Fibroblast of peridontal ligament (primary cell): ENCODE data around the gene IGDCC3.
A peak's percentile ranks its signal among the peaks of the same experiment; 100 is the strongest.

Source experiments
- DNase-seq: peaks from one replicate; pipeline ENCODE4 v3.0.0-alpha.2; 2010; ENCODE audit errors: extremely low read depth

Gene IGDCC3

GRCh38 chr15:65328506-65329287 is 49.1 kb downstream of the IGDCC3 start:
- DNase-seq: no peak

DNA sequence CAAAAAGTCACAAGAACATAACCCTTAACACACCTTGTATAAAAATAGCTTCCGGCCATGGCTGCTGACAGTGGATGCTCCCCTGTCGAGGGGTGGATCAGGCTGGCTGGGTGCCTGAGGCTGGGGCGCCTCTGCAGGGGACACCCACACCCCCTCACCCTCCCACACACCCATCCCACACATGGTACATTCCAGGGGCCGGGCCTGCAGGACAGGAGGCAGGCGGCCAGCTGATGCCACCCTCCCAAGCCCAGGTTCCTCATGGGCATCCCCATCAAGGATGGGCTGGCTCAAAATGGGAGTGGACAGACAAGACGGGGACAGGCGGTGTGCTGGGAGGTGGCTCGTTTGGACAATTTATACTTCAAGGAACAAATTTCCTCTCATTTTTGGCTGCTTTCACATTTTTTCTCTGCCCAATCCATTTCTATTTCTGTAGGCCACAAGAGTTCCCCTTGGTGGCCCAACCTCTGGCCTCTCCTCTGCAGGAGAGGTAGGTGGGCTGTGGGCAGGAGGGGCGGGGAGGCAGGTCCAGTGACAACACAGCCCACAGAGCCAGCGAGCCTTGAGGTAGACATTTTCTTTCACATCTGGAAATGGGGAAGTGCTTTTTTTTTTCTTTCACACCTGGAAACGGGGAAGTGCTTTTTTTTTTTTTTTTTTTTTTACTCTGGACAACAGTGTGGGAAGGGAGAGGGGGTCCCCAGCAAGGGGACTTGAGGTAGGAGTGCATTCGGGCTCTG is 50.0 kb downstream of the IGDCC3 start:
- DNase-seq: no peak

- DNase-seq: no peak
These were observed 51.0 kb downstream of the IGDCC3 start for GRCh38 chr15:65326818-65327217.

- no peak for DNase-seq
These were observed 51.7 kb downstream of the IGDCC3 start for GRCh38 chr15:65326117-65326526.

DNA sequence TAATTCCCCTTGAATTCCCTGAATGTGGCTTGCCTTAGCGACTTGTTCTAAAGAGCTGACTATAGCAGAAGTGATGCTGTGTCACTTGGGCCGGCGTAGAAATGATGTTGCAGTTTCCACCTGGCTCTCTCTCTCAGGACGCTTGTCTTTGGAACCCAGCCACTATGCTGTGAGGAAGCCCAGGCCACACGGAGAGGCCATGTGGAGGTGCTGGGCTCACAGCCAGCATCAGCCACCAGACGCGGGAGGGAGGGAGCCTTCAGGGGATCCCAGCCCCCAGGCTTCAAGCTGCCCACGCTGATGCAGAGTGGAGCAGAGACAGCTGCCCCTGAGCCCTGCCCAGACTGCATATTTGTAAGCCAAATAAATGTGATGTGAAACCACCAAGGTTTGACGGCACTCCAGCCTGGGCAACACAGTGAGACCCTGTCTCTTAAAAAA is 54.7 kb downstream of the IGDCC3 start:
- DNase-seq: peak; percentile 16

DNA sequence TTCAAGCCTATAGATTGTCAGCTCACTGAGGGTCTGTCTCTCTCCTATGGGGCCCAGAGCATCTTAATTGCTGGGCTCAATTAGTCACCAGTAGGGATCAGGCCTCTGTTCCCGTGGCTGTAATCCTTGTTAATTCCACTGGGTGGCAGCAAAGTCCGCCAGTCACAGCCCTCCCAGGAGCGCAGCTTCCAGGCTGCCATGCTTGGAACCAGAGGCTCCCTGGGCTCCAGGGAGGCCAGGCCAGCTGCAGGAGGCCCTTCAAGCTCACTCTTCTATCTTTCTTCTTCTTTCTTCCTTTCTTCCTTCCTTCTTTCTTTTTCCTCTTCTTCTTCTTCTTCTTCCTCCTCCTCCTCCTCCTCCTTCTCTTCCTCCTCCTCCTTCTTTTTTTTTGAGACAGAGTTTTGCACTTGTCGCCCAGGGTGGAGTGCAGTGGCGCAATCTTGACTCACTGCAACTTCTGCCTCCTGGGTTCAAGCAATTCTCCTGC is 58.9 kb downstream of the IGDCC3 start:
- peak; percentile 81 for DNase-seq

- DNase-seq: no peak
These were observed 65.3 kb downstream of the IGDCC3 start for GRCh38 chr15:65312400-65312916.

DNA sequence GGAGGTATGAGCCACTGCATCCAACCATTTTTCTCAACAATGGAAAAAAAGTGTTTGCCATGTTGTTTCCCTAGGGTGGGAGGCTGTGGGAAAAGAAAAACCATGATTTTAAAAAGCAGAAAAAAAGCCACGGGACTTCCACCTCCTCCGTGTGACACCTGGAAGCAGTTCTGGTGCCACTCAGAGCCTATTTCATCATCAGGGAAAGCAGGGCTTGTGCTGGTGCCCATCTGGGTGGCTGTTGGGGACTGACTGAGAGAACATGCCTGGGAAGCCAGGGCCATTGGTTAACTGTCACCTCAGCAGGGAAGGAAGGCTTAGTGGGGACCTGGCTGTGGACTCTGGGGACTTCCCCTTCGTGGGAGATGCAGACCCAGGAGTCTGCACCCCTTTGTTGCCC is 66.0 kb downstream of the IGDCC3 start:
- no peak for DNase-seq

- peak; percentile 50 for DNase-seq
These were observed 67.2 kb downstream of the IGDCC3 start for GRCh38 chr15:65310431-65311137.

- peak; percentile 57 for DNase-seq
These were observed 67.9 kb downstream of the IGDCC3 start for GRCh38 chr15:65309882-65310418.

DNA sequence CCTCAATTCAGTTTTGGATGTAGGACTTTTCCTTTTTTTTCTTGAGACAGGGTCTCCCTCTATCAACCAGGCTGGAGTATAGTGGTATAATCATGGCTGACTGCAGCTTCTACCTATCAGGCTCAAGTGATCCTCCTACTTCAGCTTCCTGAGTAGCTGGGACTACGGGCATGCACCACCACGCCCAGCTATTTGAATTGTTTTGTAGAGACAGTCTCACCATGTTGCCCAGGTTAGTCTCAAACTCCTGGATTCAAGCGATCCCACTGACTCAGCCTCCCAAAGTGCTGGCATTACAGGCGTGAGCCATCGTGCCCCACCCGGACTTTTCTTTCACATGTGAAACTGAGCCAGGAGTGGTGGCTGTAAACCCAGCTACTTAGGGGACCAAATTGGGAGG is 69.8 kb downstream of the IGDCC3 start:
- no peak for DNase-seq

DNA sequence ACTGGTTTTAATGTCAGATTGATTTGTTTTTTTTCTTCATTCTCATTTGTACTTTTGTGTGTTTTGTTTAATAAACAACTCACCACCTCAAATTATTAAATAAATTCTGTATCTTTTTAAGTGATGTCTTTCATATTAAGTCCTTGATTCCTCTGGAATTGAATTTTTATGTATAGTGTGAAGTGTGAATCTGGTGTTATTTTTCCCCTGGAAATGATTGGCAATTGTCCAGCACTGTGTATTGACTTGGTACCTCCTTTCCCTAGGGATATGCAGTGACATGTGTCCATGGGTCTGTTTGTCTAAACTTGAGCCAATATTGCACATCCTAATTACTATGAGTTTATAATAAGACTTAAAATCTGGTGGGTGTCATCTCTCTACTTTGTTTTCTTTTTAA is 71.3 kb downstream of the IGDCC3 start:
- DNase-seq: no peak

DNA sequence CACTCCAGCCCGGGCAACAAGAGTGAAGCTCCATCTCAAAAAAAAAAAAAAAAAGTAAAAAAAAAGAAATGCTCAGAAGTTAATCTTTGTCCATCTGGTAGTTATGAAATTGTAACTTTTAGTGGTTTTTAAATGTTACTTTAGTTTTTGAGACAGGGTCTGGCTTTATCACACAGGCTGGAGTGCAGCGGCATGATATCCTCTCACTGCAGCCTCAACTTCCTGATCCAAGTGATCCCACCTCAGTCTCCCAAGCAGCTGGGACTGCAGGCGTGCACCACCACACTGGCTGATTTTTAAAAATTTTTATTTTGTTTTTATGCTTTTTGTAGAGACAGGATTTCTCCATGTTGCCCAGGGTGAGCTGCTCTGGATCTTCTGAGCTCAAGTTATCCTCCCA is 72.0 kb downstream of the IGDCC3 start:
- DNase-seq: no peak

- DNase-seq: no peak
These were observed 72.5 kb downstream of the IGDCC3 start for GRCh38 chr15:65305150-65305758.

GRCh38 chr15:65304381-65305149 is 73.2 kb downstream of the IGDCC3 start, which contains the start of gene RNU5B-1:
Gene RNU5B-1, plus strand, starts transcription at chr15:65304677.
- DNase-seq: peak; percentile 99

- DNase-seq: peak; percentile 63
These were observed 74.0 kb downstream of the IGDCC3 start for GRCh38 chr15:65303687-65304380.

GRCh38 chr15:65302061-65302460 is 75.7 kb downstream of the IGDCC3 start:
- no peak for DNase-seq

- DNase-seq: no peak
These were observed 76.8 kb downstream of the IGDCC3 start for GRCh38 chr15:65300924-65301441.

- DNase-seq: no peak
These were observed 79.1 kb downstream of the IGDCC3 start for GRCh38 chr15:65298731-65299130.
